Omental fat pad (tissue), 4 donors: ENCODE results near the gene MOB1A. TPM values are rescaled to one million over a fixed set of nuclear protein-coding genes. Genes with fewer than 3 reads are reported as not detected.
"Not testable (repeated sequence)": the region's sequence is repeated elsewhere in the genome, so short reads cannot be mapped to it uniquely, and the experiment has no call there.

ENCODE experiments used
- ATAC-seq: fragments of 150-250 bp; one replicate; pipeline ENCODE4 v1.9.1; 2016; ENCODE audit warnings: mild to moderate bottlenecking, moderate library complexity; ENCODE audit not compliant: low FRiP score
- DNase-seq: peaks from one replicate; pipeline ENCODE4 v3.0.0-alpha.2; 2019; ENCODE audit warnings: low spot score
- CTCF ChIP-seq, 3 donors: fragments of 450-650 bp; IDR thresholded peaks; one replicate each; pipeline ENCODE4 v1.5.1; 2016 to 2017; ENCODE audit warnings: antibody characterized with exemption in 3 of 3, mild to moderate bottlenecking in 3 of 3, moderate library complexity in 2 of 3
- total RNA-seq, 4 donors: library from RNA; depleted of rRNA; stranded (reverse); fragments of >200 nt; gene quantifications; one replicate each; pipeline ENCODE4 v1.1.0, GENCODE V29; 2016

The MOB1A gene
- total RNA-seq, 4 donors from 2014 or later = 84.9 to 109 (median 93.2) TPM

- no peak for TF ChIP-seq CTCF (IDR thresholded peaks at IDR 0.05)
- no peak for ATAC-seq
- no peak for DNase-seq
Observed at GRCh38 chr2:74221604-74222299, 43.1 kb upstream of the MOB1A start.

DNA sequence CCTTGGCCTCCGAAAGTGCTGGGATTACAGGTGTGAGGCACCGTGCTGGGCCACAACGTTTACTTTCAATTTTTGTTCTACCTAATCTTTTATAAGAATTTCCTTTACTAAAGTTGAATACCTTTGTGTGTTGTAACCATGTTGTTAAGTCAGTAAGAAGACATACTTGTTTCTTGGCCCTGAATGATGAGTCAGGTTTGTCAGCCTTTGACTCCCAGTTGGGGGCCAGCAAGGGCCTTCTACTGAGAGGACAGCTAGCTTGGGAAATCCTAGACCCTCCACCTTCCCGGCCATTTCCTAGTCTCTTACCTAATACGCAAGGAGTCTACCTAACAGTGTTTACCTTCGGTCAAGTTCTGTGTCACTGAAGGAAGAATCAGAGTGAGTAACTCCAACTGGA, 42.4 kb upstream of the MOB1A start:
- ATAC-seq (no peak), DNase-seq (no peak)
- no peak for TF ChIP-seq CTCF (IDR thresholded peaks at IDR 0.05)

GRCh38 chr2:74219846-74220486, 41.3 kb upstream of the MOB1A start:
- TF ChIP-seq CTCF (IDR thresholded peaks at IDR 0.05) = no peak
- DNase-seq = no peak
- no peak for ATAC-seq

GRCh38 chr2:74216642-74217041, 38.0 kb upstream of the MOB1A start:
- no peak for TF ChIP-seq CTCF (IDR thresholded peaks at IDR 0.05)
- ATAC-seq (no peak), DNase-seq (no peak)

DNA sequence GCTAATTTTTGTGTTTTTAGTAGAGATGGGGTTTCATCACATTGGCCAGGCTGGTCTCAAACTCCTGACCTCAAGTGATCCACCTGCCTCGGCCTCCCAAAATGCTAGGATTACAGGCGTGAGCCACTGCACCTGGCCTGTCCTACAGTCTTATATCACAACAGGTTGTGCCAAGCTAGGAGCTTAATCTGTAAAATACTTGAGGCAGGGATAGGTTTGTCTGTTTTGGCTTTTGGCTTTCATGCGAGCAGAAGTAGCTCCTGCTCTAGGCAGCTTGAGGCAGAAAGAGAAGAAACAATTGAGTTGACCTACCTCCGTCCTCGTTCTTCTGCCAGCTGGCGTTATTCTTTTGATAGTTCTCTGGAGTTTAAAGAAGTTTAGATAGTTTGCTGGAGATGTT, 37.1 kb upstream of the MOB1A start:
- ATAC-seq = not testable (repeated sequence)

GRCh38 chr2:74212702-74213410, 34.2 kb upstream of the MOB1A start:
- DNase-seq = no peak
- TF ChIP-seq CTCF (IDR thresholded peaks at IDR 0.05) = no peak
- no peak for ATAC-seq

More for the DNA sequence above, 37.1 kb upstream of the MOB1A start:
- not testable (repeated sequence) for DNase-seq

GRCh38 chr2:74206180-74206688, 27.6 kb upstream of the MOB1A start:
- no peak for ATAC-seq
- TF ChIP-seq CTCF (IDR thresholded peaks at IDR 0.05) = no peak
- no peak for DNase-seq
